Measurements from ENCODE around the gene VEGFC.

GRCh38 chr4:176755001-176755400 is 37.7 kb downstream of the VEGFC start:
- TF ChIP-seq CTCF (IDR thresholded peaks at IDR 0.05) (no peak), POLR2A (IDR thresholded peaks at IDR 0.05) (no peak)
